ENCODE results near the gene ADD3.
"Not testable (repeated sequence)": the region's sequence is repeated elsewhere in the genome, so short reads cannot be mapped to it uniquely, and the experiment has no call there.

ADD3 gene

GRCh38 chr10:110107430-110107829 lies 99.6 kb downstream of the ADD3 start:
- no CpG with 5 or more reads among the region's 6 CpGs for WGBS (ENCODE audit: insufficient coverage, insufficient read length)
- H3K27me3 ChIP-seq (ENCODE audit: control insufficient read depth, insufficient read depth, low read length), result no peaks in the 10 kb centered on the region
- no peaks in the 10 kb centered on the region for H3K9me3 ChIP-seq (ENCODE audit: control insufficient read depth, insufficient read depth, low read length)
- H3K27ac ChIP-seq (ENCODE audit: low read length), result no peak overlapping the region
- H3K4me3 ChIP-seq (ENCODE audit: low read length), result no peak overlapping the region
- H3K36me3 ChIP-seq (ENCODE audit: control insufficient read depth, insufficient read depth, low read length), result no peaks in the 10 kb centered on the region
- no peak for DNase-seq (ENCODE audit: low read depth, low spot score)
- no peaks in the 10 kb centered on the region for H3K4me1 ChIP-seq (ENCODE audit: control insufficient read depth, insufficient read depth, low read length)

GRCh38 chr10:110107887-110108286 lies 100.1 kb downstream of the ADD3 start:
- H3K4me3 ChIP-seq (ENCODE audit: low read length), result no peak overlapping the region
- no peaks in the 10 kb centered on the region for H3K27me3 ChIP-seq (ENCODE audit: control insufficient read depth, insufficient read depth, low read length)
- no peaks in the 10 kb centered on the region for H3K9me3 ChIP-seq (ENCODE audit: control insufficient read depth, insufficient read depth, low read length)
- no peaks in the 10 kb centered on the region for H3K4me1 ChIP-seq (ENCODE audit: control insufficient read depth, insufficient read depth, low read length)
- no peak overlapping the region for H3K27ac ChIP-seq (ENCODE audit: low read length)
- no peaks in the 10 kb centered on the region; the same call in 1 of the 2 replicates for H3K36me3 ChIP-seq (ENCODE audit: control insufficient read depth, insufficient read depth, low read length)
- DNase-seq (ENCODE audit: low read depth, low spot score), result no peak

DNA sequence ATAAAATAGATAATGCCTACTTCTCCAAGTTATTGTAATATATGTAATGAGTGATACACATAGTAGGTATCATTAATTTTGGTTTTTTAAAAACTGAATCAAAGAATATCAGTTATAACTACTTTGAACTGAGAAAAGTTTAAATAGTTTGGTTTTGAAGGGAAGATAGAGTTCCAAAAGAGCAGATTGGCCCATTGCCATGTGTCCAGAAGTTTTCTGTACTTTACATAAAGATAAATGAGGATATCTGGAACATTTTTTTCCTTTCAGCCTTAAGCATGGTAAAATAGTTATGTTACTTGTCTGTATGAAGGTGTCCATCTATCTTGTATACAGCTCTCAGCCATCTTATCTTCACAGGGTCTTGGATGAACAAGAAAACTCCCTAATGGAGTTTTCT lies 101.7 kb downstream of the ADD3 start:
- no peaks in the 10 kb centered on the region for H3K9me3 ChIP-seq (ENCODE audit: control insufficient read depth, insufficient read depth, low read length)
- no peaks in the 10 kb centered on the region for H3K4me1 ChIP-seq (ENCODE audit: control insufficient read depth, insufficient read depth, low read length)
- H3K36me3 ChIP-seq (ENCODE audit: control insufficient read depth, insufficient read depth, low read length), result no peaks in the 10 kb centered on the region; the same call in 1 of the 2 replicates
- H3K27me3 ChIP-seq (ENCODE audit: control insufficient read depth, insufficient read depth, low read length), result no peaks in the 10 kb centered on the region
- H3K27ac ChIP-seq (ENCODE audit: low read length), result no peak overlapping the region
- no peak for DNase-seq (ENCODE audit: low read depth, low spot score)
- no peak overlapping the region for H3K4me3 ChIP-seq (ENCODE audit: low read length)

DNA sequence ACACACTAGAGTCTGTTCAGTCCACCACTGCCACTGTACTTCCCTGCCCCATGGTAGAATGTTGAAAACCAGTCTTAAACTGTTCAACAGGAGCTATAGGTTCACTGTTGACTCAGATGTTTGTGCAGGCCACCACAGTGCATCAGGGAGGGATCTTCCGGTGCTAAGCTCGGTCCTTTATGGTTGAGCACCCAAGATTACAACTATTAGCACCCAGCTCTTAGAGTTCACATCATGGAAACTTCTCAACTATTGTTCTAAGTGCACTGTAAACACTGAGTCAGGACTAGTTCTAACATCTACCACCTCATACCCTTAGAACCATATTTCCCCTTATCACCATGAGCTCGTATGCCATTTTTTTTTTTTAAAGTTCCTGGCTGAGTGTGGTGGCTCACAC lies 102.6 kb downstream of the ADD3 start:
- Histone ChIP-seq H3K4me1 (ENCODE audit: control insufficient read depth, insufficient read depth, low read length) (no peaks in the 10 kb centered on the region), H3K36me3 (ENCODE audit: control insufficient read depth, insufficient read depth, low read length) (no peaks in the 10 kb centered on the region; the same call in 1 of the 2 replicates), H3K27ac (ENCODE audit: low read length) (no peak overlapping the region), H3K9me3 (ENCODE audit: control insufficient read depth, insufficient read depth, low read length) (no peaks in the 10 kb centered on the region), H3K27me3 (ENCODE audit: control insufficient read depth, insufficient read depth, low read length) (no peaks in the 10 kb centered on the region), H3K4me3 (ENCODE audit: low read length) (no peak overlapping the region)
- WGBS (ENCODE audit: insufficient coverage, insufficient read length), result no CpG with 5 or more reads among the region's 3 CpGs
- DNase-seq (ENCODE audit: low read depth, low spot score), result no peak

GRCh38 chr10:110113670-110114337 lies 106.0 kb downstream of the ADD3 start:
- Histone ChIP-seq H3K27me3 (ENCODE audit: control insufficient read depth, insufficient read depth, low read length) (no peaks in the 10 kb centered on the region), H3K36me3 (ENCODE audit: control insufficient read depth, insufficient read depth, low read length) (peaks cover 6% of the 10 kb centered on the region; the same call in 1 of the 2 replicates), H3K4me1 (ENCODE audit: control insufficient read depth, insufficient read depth, low read length) (no peaks in the 10 kb centered on the region), H3K9me3 (ENCODE audit: control insufficient read depth, insufficient read depth, low read length) (no peaks in the 10 kb centered on the region), H3K4me3 (ENCODE audit: low read length) (no peak overlapping the region), H3K27ac (ENCODE audit: low read length) (no peak overlapping the region)
- WGBS (ENCODE audit: insufficient coverage, insufficient read length), result 100% methylated on average over 2 of the region's 4 CpGs
- DNase-seq (ENCODE audit: low read depth, low spot score), result no peak

- H3K36me3 ChIP-seq (ENCODE audit: control insufficient read depth, insufficient read depth, low read length); H3K27me3 ChIP-seq (ENCODE audit: control insufficient read depth, insufficient read depth, low read length); DNase-seq (ENCODE audit: low read depth, low spot score); H3K9me3 ChIP-seq (ENCODE audit: control insufficient read depth, insufficient read depth, low read length); H3K4me3 ChIP-seq (ENCODE audit: low read length); H3K4me1 ChIP-seq (ENCODE audit: control insufficient read depth, insufficient read depth, low read length); H3K27ac ChIP-seq (ENCODE audit: low read length): not testable (repeated sequence)
- WGBS (ENCODE audit: insufficient coverage, insufficient read length), result no CpG with 5 or more reads among the region's 2 CpGs
Observed at GRCh38 chr10:110114668-110115067, 106.9 kb downstream of the ADD3 start.

- no peak for DNase-seq (ENCODE audit: low read depth, low spot score)
- whole genome bisulfite sequencing (ENCODE audit: insufficient coverage, insufficient read length), result no CpG with 5 or more reads among the region's 4 CpGs
- Histone ChIP-seq H3K9me3 (ENCODE audit: control insufficient read depth, insufficient read depth, low read length) (no peaks in the 10 kb centered on the region), H3K27ac (ENCODE audit: low read length) (no peak overlapping the region), H3K27me3 (ENCODE audit: control insufficient read depth, insufficient read depth, low read length) (no peaks in the 10 kb centered on the region), H3K36me3 (ENCODE audit: control insufficient read depth, insufficient read depth, low read length) (peaks cover 6% of the 10 kb centered on the region; the same call in 1 of the 2 replicates), H3K4me1 (ENCODE audit: control insufficient read depth, insufficient read depth, low read length) (no peaks in the 10 kb centered on the region), H3K4me3 (ENCODE audit: low read length) (no peak overlapping the region)
Observed at GRCh38 chr10:110115784-110116520, 108.2 kb downstream of the ADD3 start.

DNA sequence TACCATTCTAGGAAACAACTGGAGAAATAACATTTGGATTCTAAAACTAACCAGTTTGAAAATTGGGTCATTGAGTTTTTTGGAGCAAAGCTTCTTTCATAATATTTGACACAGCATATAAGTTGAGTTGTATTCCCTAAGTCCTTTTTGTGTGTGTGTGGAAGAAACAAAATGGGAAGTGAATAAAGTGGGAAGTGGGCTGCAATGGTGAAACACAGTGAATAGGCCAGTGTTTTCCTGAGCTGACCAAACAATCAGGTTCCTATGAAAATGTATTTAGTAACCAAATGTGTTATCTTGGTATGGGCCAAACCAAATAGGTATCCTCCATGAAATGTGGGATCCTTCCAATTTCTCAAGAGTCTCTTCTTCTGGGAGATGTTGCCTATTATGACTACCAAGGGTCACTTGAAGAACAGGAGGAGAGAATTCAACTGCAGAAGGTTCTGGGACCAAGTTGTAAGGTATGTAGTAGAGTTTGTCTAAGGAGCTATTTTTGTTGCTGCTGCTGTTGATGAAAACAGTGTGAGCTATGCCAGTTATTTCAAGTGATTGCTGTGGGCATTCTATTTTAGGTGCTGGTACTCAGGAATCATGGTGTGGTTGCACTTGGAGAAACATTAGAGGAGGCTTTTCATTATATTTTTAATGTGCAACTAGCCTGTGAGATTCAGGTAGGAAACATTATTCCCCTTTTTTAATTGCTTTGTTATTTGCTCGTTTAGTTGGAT lies 111.3 kb downstream of the ADD3 start:
- H3K27ac ChIP-seq (ENCODE audit: low read length), result no peak overlapping the region
- no peak for DNase-seq (ENCODE audit: low read depth, low spot score)
- no peaks in the 10 kb centered on the region for H3K4me1 ChIP-seq (ENCODE audit: control insufficient read depth, insufficient read depth, low read length)
- peaks cover 6% of the 10 kb centered on the region; the same call in 1 of the 2 replicates for H3K36me3 ChIP-seq (ENCODE audit: control insufficient read depth, insufficient read depth, low read length)
- H3K4me3 ChIP-seq (ENCODE audit: low read length), result no peak overlapping the region
- H3K27me3 ChIP-seq (ENCODE audit: control insufficient read depth, insufficient read depth, low read length), result no peaks in the 10 kb centered on the region
- WGBS (ENCODE audit: insufficient coverage, insufficient read length), result no CpG with 5 or more reads among the region's 1 CpG
- H3K9me3 ChIP-seq (ENCODE audit: control insufficient read depth, insufficient read depth, low read length), result no peaks in the 10 kb centered on the region

DNA sequence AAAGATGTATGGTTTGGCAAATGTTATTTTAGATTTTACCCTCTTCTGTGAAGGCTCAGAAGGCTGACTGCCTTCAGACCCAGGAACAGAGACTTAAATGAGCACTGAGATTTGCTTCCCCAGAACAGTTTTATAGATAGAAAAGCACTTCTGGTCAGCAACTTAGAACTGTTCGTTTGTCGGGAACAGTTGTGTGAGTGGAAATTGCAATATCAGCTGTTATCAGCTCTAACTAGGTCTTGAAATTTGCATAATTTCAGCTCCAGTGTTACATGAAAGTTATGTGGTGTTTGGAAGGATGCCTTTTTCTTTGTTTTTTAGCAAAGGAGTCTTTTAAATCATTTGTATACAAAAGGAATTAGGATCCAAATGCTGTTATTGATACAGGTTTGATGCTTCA lies 115.8 kb downstream of the ADD3 start:
- DNase-seq (ENCODE audit: low read depth, low spot score), result no peak
- H3K27ac ChIP-seq (ENCODE audit: low read length), result no peak overlapping the region
- no CpG with 5 or more reads among the region's 2 CpGs for WGBS (ENCODE audit: insufficient coverage, insufficient read length)
- H3K36me3 ChIP-seq (ENCODE audit: control insufficient read depth, insufficient read depth, low read length), result peaks cover under 1% of the 10 kb centered on the region; the same call in 1 of the 2 replicates
- no peak overlapping the region for H3K4me3 ChIP-seq (ENCODE audit: low read length)
- no peaks in the 10 kb centered on the region for H3K9me3 ChIP-seq (ENCODE audit: control insufficient read depth, insufficient read depth, low read length)
- no peaks in the 10 kb centered on the region for H3K27me3 ChIP-seq (ENCODE audit: control insufficient read depth, insufficient read depth, low read length)
- H3K4me1 ChIP-seq (ENCODE audit: control insufficient read depth, insufficient read depth, low read length), result no peaks in the 10 kb centered on the region

GRCh38 chr10:110129490-110129889 lies 121.7 kb downstream of the ADD3 start:
- Histone ChIP-seq H3K9me3 (ENCODE audit: control insufficient read depth, insufficient read depth, low read length) (no peaks in the 10 kb centered on the region), H3K36me3 (ENCODE audit: control insufficient read depth, insufficient read depth, low read length) (peaks cover 2% of the 10 kb centered on the region; the same call in 1 of the 2 replicates), H3K4me3 (ENCODE audit: low read length) (no peak overlapping the region), H3K27me3 (ENCODE audit: control insufficient read depth, insufficient read depth, low read length) (no peaks in the 10 kb centered on the region), H3K4me1 (ENCODE audit: control insufficient read depth, insufficient read depth, low read length) (peaks cover 2% of the 10 kb centered on the region; the same call in 1 of the 2 replicates), H3K27ac (ENCODE audit: low read length) (no peak overlapping the region)
- DNase-seq (ENCODE audit: low read depth, low spot score), result no peak
